HepG2 (cell line): ENCODE results near the gene TCAIM. TPM values are rescaled to one million over a fixed set of nuclear protein-coding genes. Genes with fewer than 3 reads are reported as not detected.

ENCODE experiments used
- ATAC-seq: fragments of 200-7000 bp; cut with Tn5 transposase; 3 replicates; pipeline ENCODE4 v1.9.1; 2020; ENCODE audit warnings: mild to moderate bottlenecking, moderate library complexity
- BruUV-seq: library from RNA; stranded (reverse); fragments of 400-500 nt; replicated peaks from 2 replicates; lab custom pipeline; 2021; lab: Mats Ljungman, UMichigan
- CTCF ChIA-PET: fragments of 300-600 bp; formaldehyde crosslinking; extraction: SDS; loops from one replicate; lab custom pipeline; 2021; ENCODE audit warnings: low total read pairs, inconsistent platforms, low intra/inter-chr PET ratio; lab: Yijun Ruan, JAX
- POLR2A ChIA-PET: fragments of 350-600 bp; sonication (Branson Sonifier 250); formaldehyde crosslinking; loops from one replicate; lab custom pipeline; 2020; ENCODE audit warnings: antibody characterized with exemption, inconsistent platforms; lab: Yijun Ruan, JAX
- DNase-seq: peaks from one replicate; pipeline ENCODE4 v3.0.0-alpha.2; 2015; ENCODE audit warnings: low spot score
- FAIRE-seq: peaks from 3 replicates; lab custom pipeline; 2011; peaks lifted over from hg19 to GRCh38; lab: Jason Lieb, UNC
- H2AFZ ChIP-seq: one replicate; pipeline ENCODE4 v1.6.1; 2011; ENCODE audit warnings: low read length, inconsistent platforms
- H3K27ac ChIP-seq: fragments of 300-600 bp; 3 replicates; pipeline ENCODE4 v1.8.0; 2011; ENCODE audit warnings: mixed run types, mild to moderate bottlenecking, mixed read lengths, low read length, inconsistent platforms; ENCODE audit not compliant: insufficient read depth; ENCODE audit errors: extremely low read length
- H3K27me3 ChIP-seq, 2 experiments: fragments of 200-600 bp in 1 of 2; 2 replicates in 1 of 2; 3 replicates in 1 of 2; pipeline versions ENCODE4 v1.6.0 to v1.8.0; 2011; ENCODE audit warnings: low read length in 2 of 2, mild to moderate bottlenecking in 2 of 2, moderate library complexity in 2 of 2, inconsistent platforms in 1 of 2; ENCODE audit not compliant: insufficient read depth in 2 of 2, control insufficient read depth in 1 of 2
- H3K36me3 ChIP-seq, 2 experiments: fragments of 200-600 bp in 1 of 2; replicated peaks in 1 of 2; 2 replicates in 1 of 2; 3 replicates in 1 of 2; pipeline versions ENCODE4 v1.5.1 to v1.8.0; 2011; ENCODE audit warnings: low read length in 2 of 2, inconsistent platforms in 1 of 2; ENCODE audit not compliant: insufficient read depth in 2 of 2, control insufficient read depth in 1 of 2
- H3K4me1 ChIP-seq: 2 replicates; pipeline ENCODE4 v1.5.1; 2012; ENCODE audit warnings: low read length, inconsistent platforms; ENCODE audit not compliant: insufficient read depth
- H3K4me2 ChIP-seq: 2 replicates; pipeline ENCODE4 v1.6.0; 2011; ENCODE audit warnings: low read depth, low read length, inconsistent platforms
- H3K4me3 ChIP-seq, 3 experiments: fragments of 200-600 bp in 1 of 3; sonication (generic), shearing (Covaris generic) in 1 of 3; replicated peaks in 1 of 3; 2 replicates each; pipeline ENCODE4 v1.5.1; 2011 to 2016; ENCODE audit warnings: low read length in 3 of 3, inconsistent platforms in 2 of 3, low read depth in 2 of 3, mild to moderate bottlenecking in 2 of 3, control low read depth in 1 of 3, mixed read lengths in 1 of 3; ENCODE audit not compliant: insufficient read depth in 1 of 3
- H3K79me2 ChIP-seq: one replicate; pipeline ENCODE4 v1.6.1; 2011; ENCODE audit warnings: low read length, inconsistent platforms; ENCODE audit not compliant: insufficient read depth
- H3K9ac ChIP-seq: 2 replicates; pipeline ENCODE4 v1.6.0; 2011; ENCODE audit warnings: mild to moderate bottlenecking, low read depth, low read length, inconsistent platforms; ENCODE audit not compliant: insufficient read depth
- H3K9me3 ChIP-seq: 2 replicates; pipeline ENCODE4 v1.5.1; 2012; ENCODE audit warnings: mild to moderate bottlenecking, low read length
- H4K20me1 ChIP-seq: 2 replicates; pipeline ENCODE4 v1.6.0; 2011; ENCODE audit warnings: inconsistent platforms, mild to moderate bottlenecking, low read length, moderate library complexity; ENCODE audit not compliant: insufficient read depth
- AGO1 ChIP-seq: fragments of 200-400 bp; formaldehyde crosslinking; IDR thresholded peaks from 2 replicates; pipeline ENCODE4 v1.6.1; 2017; ENCODE audit warnings: mild to moderate bottlenecking, low read depth, low read length, moderate library complexity; ENCODE audit not compliant: poor library complexity, severe bottlenecking
- AKNA ChIP-seq: sonication (generic); formaldehyde crosslinking; IDR thresholded peaks from 2 replicates; pipeline ENCODE4 v1.4.0; 2020; ENCODE audit warnings: missing genetic modification reagents, borderline replicate concordance
- ATF2 ChIP-seq: sonication (generic); formaldehyde crosslinking; IDR thresholded peaks from 2 replicates; pipeline ENCODE4 v1.4.0; 2020; ENCODE audit warnings: missing genetic modification reagents
- DNMT3B ChIP-seq: conservative IDR thresholded peaks from 2 replicates; pipeline ENCODE4 v1.6.1; 2016; ENCODE audit warnings: missing biosample characterization, control low read depth
- ETV6 ChIP-seq: sonication (generic); formaldehyde crosslinking; conservative IDR thresholded peaks from 2 replicates; pipeline ENCODE4 v1.4.0; 2020; ENCODE audit warnings: missing genetic modification reagents
- IKZF4 ChIP-seq: sonication (generic); formaldehyde crosslinking; IDR thresholded peaks from 2 replicates; pipeline ENCODE4 v1.5.1; 2020; ENCODE audit warnings: borderline replicate concordance, mild to moderate bottlenecking, low read depth, missing genetic modification reagents; ENCODE audit errors: not compliant biosample characterization
- JUN ChIP-seq: sonication (generic); formaldehyde crosslinking; IDR thresholded peaks from 2 replicates; pipeline ENCODE4 v1.4.0; 2020; ENCODE audit warnings: mild to moderate bottlenecking, missing genetic modification reagents
- KAT8 ChIP-seq: IDR thresholded peaks from 2 replicates; pipeline ENCODE4 v1.6.1; 2016; ENCODE audit warnings: missing genetic modification reagents, missing compliant biosample characterization
- ZNF556 ChIP-seq: sonication (generic); formaldehyde crosslinking; IDR thresholded peaks from 2 replicates; pipeline ENCODE4 v1.4.0; 2020; ENCODE audit warnings: mild to moderate bottlenecking, missing genetic modification reagents, borderline replicate concordance
- ZNF713 ChIP-seq: sonication (generic); formaldehyde crosslinking; IDR thresholded peaks from 2 replicates; pipeline ENCODE4 v1.4.0; 2020; ENCODE audit warnings: mild to moderate bottlenecking, missing genetic modification reagents
- ZNF816 ChIP-seq: sonication (generic); formaldehyde crosslinking; IDR thresholded peaks from 2 replicates; pipeline ENCODE4 v1.8.0; 2022; ENCODE audit warnings: missing genetic modification reagents, mild to moderate bottlenecking, borderline replicate concordance
- ZSCAN29 ChIP-seq: sonication (generic); formaldehyde crosslinking; conservative IDR thresholded peaks from 2 replicates; pipeline ENCODE4 v1.4.0; 2020; ENCODE audit warnings: mild to moderate bottlenecking, missing genetic modification reagents
- WGBS: methylation state at CpG from one replicate; pipeline ENCODE4 v1.1.6; 2017; ENCODE audit warnings: low lambda C conversion rate; 5-methylcytosine and 5-hydroxymethylcytosine counted together
- in situ Hi-C: cut with HindIII; loops from 2 replicates; pipeline ENCODE4 v1.10.0; 2017; ENCODE audit warnings: low pct_unique_long_range_greater_than_20kb; ENCODE audit not compliant: extremely low pct_ligation_motif_present
- intact Hi-C: fragments of 100-400 bp; cut with micrococcal nuclease; formaldehyde crosslinking; loops from one replicate; pipeline ENCODE4 v1.10.0; 2022; ENCODE audit not compliant: unreplicated experiment
- polyA plus RNA-seq, 8 experiments: library from polyadenylated mRNA; depleted of rRNA in 3 of 8; stranded (reverse) in 7 of 8; unstranded in 1 of 8; fragments of >200 nt; fragmentation: Illumina TruSeq in 4 of 8; extraction: Trizol in 4 of 8; gene quantifications; 2 replicates each; pipeline versions ENCODE4 v1.2.1 to v1.2.3, GENCODE V29; 2011 to 2016; ENCODE audit warnings: low read depth in 4 of 8, missing spikeins in 1 of 8, mixed read lengths in 1 of 8; ENCODE audit not compliant: insufficient read depth in 1 of 8
- total RNA-seq, 5 experiments: library from RNA; depleted of rRNA; stranded (reverse); fragments of >200 nt; fragmentation: Illumina TruSeq; extraction: Trizol; gene quantifications; 2 replicates each; pipeline ENCODE4 v1.2.3, GENCODE V29; 2016; ENCODE audit warnings: low read depth in 1 of 5
- TF ChIP-seq, protein P1 (sequence below): sonication (generic); formaldehyde crosslinking; IDR thresholded peaks from 2 replicates; pipeline ENCODE4 v1.4.0; 2020; ENCODE audit warnings: missing genetic modification reagents
- TF ChIP-seq, protein P2 (sequence below): sonication (generic); formaldehyde crosslinking; IDR thresholded peaks from 2 replicates; pipeline ENCODE4; 2020; ENCODE audit warnings: missing genetic modification reagents, mild to moderate bottlenecking, borderline replicate concordance

The TCAIM gene
- total and polyA plus RNA-seq, 2 of the 13 experiments (the other 11 are each of a cell fraction or from before 2014, with no cell fraction given): 16.9 to 22.6 TPM

DNA sequence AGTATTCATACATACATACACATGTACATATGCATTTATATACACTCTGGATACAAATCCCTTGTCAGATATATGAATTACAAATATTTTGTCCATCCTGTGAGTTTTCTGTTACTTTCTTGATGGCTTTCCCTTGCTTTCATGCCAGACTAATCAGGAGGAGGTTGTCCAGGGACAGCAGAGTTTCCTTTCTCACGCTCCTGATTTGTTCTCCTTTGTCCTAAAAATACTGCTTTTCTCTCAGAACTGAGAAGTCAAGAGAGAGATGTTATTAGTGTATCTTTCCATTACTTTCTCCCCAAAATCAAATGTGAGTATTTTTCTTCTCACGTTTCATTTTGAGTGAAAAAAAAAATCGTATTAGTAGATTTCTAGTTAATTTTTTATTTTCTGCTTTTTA lies 12.1 kb upstream of the TCAIM start:
- Histone ChIP-seq H3K27ac (no peak overlapping the region), H3K79me2 (no peaks in the 10 kb centered on the region), H3K9me3 (no peaks in the 10 kb centered on the region), H4K20me1 (no peaks in the 10 kb centered on the region), H3K36me3 (no peaks in the 10 kb centered on the region), H3K4me2 (no peak overlapping the region), H3K27me3 (no peaks in the 10 kb centered on the region; a peak in 1 of 5 replicates), H3K9ac (no peak overlapping the region), H3K4me1 (peaks cover 27% of the 10 kb centered on the region), H3K4me3 (no peak overlapping the region), H2AFZ (no peak overlapping the region)
- FAIRE-seq (no peak), DNase-seq (no peak), ATAC-seq (no peak)
- intact Hi-C loops: no loop called here
- WGBS: 80% methylated on average over 3 of the region's 3 CpGs
- in situ Hi-C loops: loop anchor here (10.0 kb wide), 1 partner anchor 108 kb away; no protein-coding TSS in a partner anchor
- BruUV-seq: no TSS peak
- ChIA-PET CTCF (no interaction called here), POLR2A (no interaction called here)
- TF ChIP-seq JUN: no peak
- TF ChIP-seq KAT8 (CRISPR knock-in tag): no peak
- TF ChIP-seq, protein P1, sequence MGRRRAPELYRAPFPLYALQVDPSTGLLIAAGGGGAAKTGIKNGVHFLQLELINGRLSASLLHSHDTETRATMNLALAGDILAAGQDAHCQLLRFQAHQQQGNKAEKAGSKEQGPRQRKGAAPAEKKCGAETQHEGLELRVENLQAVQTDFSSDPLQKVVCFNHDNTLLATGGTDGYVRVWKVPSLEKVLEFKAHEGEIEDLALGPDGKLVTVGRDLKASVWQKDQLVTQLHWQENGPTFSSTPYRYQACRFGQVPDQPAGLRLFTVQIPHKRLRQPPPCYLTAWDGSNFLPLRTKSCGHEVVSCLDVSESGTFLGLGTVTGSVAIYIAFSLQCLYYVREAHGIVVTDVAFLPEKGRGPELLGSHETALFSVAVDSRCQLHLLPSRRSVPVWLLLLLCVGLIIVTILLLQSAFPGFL (CRISPR knock-in tag): no peak
- TF ChIP-seq DNMT3B (CRISPR knock-in tag): no peak
- no peak for TF ChIP-seq ZNF713 (CRISPR knock-in tag)
- TF ChIP-seq ZNF556 (CRISPR knock-in tag): no peak
- TF ChIP-seq ZSCAN29 (CRISPR knock-in tag): no peak
- TF ChIP-seq, protein P2, sequence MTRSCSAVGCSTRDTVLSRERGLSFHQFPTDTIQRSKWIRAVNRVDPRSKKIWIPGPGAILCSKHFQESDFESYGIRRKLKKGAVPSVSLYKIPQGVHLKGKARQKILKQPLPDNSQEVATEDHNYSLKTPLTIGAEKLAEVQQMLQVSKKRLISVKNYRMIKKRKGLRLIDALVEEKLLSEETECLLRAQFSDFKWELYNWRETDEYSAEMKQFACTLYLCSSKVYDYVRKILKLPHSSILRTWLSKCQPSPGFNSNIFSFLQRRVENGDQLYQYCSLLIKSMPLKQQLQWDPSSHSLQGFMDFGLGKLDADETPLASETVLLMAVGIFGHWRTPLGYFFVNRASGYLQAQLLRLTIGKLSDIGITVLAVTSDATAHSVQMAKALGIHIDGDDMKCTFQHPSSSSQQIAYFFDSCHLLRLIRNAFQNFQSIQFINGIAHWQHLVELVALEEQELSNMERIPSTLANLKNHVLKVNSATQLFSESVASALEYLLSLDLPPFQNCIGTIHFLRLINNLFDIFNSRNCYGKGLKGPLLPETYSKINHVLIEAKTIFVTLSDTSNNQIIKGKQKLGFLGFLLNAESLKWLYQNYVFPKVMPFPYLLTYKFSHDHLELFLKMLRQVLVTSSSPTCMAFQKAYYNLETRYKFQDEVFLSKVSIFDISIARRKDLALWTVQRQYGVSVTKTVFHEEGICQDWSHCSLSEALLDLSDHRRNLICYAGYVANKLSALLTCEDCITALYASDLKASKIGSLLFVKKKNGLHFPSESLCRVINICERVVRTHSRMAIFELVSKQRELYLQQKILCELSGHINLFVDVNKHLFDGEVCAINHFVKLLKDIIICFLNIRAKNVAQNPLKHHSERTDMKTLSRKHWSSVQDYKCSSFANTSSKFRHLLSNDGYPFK: no peak
- TF ChIP-seq AGO1: no peak
- TF ChIP-seq AKNA (CRISPR knock-in tag): no peak
- TF ChIP-seq ATF2 (CRISPR knock-in tag): no peak
- TF ChIP-seq ZNF816 (CRISPR knock-in tag): no peak
- TF ChIP-seq ETV6 (CRISPR knock-in tag): no peak
- no peak for TF ChIP-seq IKZF4
